Psoas muscle (tissue), 8 donors: ENCODE results near the gene NATD1. TPM values are rescaled to one million over a fixed set of nuclear protein-coding genes. Genes with fewer than 3 reads are reported as not detected.

Experiments used
- ATAC-seq, 4 donors: fragments of 200-7000 bp; cut with Tn5 transposase; one replicate each; pipeline ENCODE4 v1.9.1; 2020; ENCODE audit warnings: moderate library complexity in 3 of 4, mild to moderate bottlenecking in 2 of 4
- DNase-seq, 2 donors: peaks; one replicate each; pipeline ENCODE4 v3.0.0-alpha.2; 2020
- H3K27ac ChIP-seq: fragments of 200-600 bp; one replicate; pipeline ENCODE4 v1.8.0; 2022
- H3K27me3 ChIP-seq, 3 donors: fragments of 200-600 bp in 1 of 3; one replicate each; pipeline versions ENCODE4 v1.6.1 to v1.8.0; 2013 to 2022; ENCODE audit warnings: low read length in 2 of 3, mild to moderate bottlenecking in 2 of 3, moderate library complexity in 1 of 3; ENCODE audit not compliant: insufficient read depth in 3 of 3
- H3K36me3 ChIP-seq, 2 donors: fragments of 200-600 bp in 1 of 2; one replicate each; pipeline versions ENCODE4 v1.6.1 to v1.8.0; 2013 to 2022; ENCODE audit warnings: low read depth in 1 of 2, mild to moderate bottlenecking in 1 of 2, moderate library complexity in 1 of 2; ENCODE audit not compliant: insufficient read depth in 1 of 2
- H3K4me1 ChIP-seq: fragments of 200-600 bp; one replicate; pipeline ENCODE4 v1.8.0; 2022
- H3K4me3 ChIP-seq: fragments of 200-600 bp; one replicate; pipeline ENCODE4 v1.8.0; 2022; ENCODE audit warnings: mild to moderate bottlenecking
- H3K9me3 ChIP-seq: fragments of 200-600 bp; one replicate; pipeline ENCODE4 v1.8.0; 2022
- WGBS, 3 donors: extraction: QIAGEN DNeasy Blood & Tissue Kit; methylation state at CpG; one replicate each; pipeline versions ENCODE4 v1.1.6 to v1.1.7; 2013; 5-methylcytosine and 5-hydroxymethylcytosine counted together
- intact Hi-C, 2 donors: fragments of 100-400 bp; cut with DNase I; formaldehyde crosslinking; loops; one replicate each; pipeline versions ENCODE4 v1.11.0 to v1.14.2; 2022
- polyA plus RNA-seq, 3 donors: library from polyadenylated mRNA; stranded (reverse); fragments of 200-250 nt; gene quantifications; one replicate each; pipeline ENCODE4 v1.2.3, GENCODE V29; 2013
- total RNA-seq, 4 donors: library from RNA; stranded (reverse); fragmentation: NEBNext Ultra II Directional in 2 of 4; extraction: Animal tissue kit (Norgen Biotek cat#: 25700) in 2 of 4; gene quantifications; one replicate each; pipeline versions ENCODE4 v1.2.1 to v1.2.4, GENCODE V29; 2021 to 2023
- TF ChIP-seq, protein P1 (sequence below): fragments of 200-600 bp; IDR thresholded peaks from one replicate; pipeline ENCODE4 v1.8.0; 2022; ENCODE audit warnings: antibody characterized with exemption
- donor health status: healthy with polysubstance abuse.
- donor health status: DM: no; HTN: no; CAD: no; lungs with moderate emphysema.
- donor health status: Bipolar disorder and iron deficiency.
- donor health status: healthy.
- donor health status: DM: yes; HTN: yes; CAD: no.
- donor health status: DM: no; HTN: no; CAD: no.
- donor health status: DM: no; HTN: no; CAD: no.
- donor health status: DM: yes; HTN: yes; CAD: no.

Gene NATD1
- total and polyA plus RNA-seq, 7 donors: 4.7 to 48.0 (median 21.6) TPM

DNA sequence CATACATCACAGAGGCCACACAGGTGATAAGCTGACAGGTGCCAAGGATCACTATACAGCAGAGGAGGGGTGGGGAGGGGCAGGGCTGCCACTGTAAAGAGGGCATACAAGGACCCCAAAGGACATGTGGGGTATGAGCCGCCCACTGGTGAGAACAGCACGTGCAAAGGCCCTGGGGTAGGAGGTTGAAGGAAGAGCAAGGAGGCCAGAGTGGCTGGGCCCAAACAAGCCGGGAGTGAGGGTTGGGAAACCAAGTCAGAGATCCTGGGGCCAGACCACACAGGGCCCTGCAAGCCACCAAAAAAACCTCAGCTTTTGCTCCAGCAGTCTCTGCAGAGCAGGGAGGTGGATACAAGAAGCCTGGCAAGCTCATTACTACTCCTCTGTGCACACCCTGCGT lies 6.5 kb downstream of the NATD1 start:
- 87 to 90% (median 90%) methylated on average over 4 of the region's 4 CpGs for WGBS, 3 donors
- intact Hi-C loops: no loop called here

DNA sequence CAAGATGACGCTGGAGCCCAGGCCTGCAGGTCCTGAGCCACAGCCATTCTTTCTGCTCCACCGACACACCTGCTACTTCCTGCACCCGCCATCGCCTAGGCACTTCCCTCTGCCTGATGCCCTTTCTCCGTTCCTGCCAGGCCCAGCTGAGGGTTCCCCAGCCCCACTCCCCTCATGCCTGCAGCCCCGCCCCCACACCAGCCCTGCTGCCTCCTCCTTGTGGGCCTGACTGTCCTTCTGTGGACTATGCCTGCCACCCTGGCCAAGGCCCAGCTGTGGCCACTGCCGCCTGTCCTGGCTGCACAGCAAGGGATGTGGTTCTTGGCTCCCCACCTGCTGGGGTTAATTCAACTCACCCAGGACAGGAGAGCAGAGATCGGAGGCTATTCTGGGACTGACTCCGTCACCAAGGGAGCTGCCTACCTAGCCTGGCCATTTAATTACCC lies 7.5 kb downstream of the NATD1 start:
- DNase-seq: peak; percentile 74 to 90

More for the DNA sequence above, 6.5 kb downstream of the NATD1 start:
- Histone ChIP-seq H3K4me3 (no peak overlapping the region), H3K4me1 (peaks cover 94% of the 10 kb centered on the region), H3K27ac (peak overlapping the region; percentile 94), H3K9me3 (no peaks in the 10 kb centered on the region), H3K36me3 (peaks cover 0 to 5% of the 10 kb centered on the region in 2 donors), H3K27me3 (no peaks in the 10 kb centered on the region)
- no peak for DNase-seq
- TF ChIP-seq, protein P1, sequence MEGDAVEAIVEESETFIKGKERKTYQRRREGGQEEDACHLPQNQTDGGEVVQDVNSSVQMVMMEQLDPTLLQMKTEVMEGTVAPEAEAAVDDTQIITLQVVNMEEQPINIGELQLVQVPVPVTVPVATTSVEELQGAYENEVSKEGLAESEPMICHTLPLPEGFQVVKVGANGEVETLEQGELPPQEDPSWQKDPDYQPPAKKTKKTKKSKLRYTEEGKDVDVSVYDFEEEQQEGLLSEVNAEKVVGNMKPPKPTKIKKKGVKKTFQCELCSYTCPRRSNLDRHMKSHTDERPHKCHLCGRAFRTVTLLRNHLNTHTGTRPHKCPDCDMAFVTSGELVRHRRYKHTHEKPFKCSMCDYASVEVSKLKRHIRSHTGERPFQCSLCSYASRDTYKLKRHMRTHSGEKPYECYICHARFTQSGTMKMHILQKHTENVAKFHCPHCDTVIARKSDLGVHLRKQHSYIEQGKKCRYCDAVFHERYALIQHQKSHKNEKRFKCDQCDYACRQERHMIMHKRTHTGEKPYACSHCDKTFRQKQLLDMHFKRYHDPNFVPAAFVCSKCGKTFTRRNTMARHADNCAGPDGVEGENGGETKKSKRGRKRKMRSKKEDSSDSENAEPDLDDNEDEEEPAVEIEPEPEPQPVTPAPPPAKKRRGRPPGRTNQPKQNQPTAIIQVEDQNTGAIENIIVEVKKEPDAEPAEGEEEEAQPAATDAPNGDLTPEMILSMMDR: no peak
- ATAC-seq: no peak

DNA sequence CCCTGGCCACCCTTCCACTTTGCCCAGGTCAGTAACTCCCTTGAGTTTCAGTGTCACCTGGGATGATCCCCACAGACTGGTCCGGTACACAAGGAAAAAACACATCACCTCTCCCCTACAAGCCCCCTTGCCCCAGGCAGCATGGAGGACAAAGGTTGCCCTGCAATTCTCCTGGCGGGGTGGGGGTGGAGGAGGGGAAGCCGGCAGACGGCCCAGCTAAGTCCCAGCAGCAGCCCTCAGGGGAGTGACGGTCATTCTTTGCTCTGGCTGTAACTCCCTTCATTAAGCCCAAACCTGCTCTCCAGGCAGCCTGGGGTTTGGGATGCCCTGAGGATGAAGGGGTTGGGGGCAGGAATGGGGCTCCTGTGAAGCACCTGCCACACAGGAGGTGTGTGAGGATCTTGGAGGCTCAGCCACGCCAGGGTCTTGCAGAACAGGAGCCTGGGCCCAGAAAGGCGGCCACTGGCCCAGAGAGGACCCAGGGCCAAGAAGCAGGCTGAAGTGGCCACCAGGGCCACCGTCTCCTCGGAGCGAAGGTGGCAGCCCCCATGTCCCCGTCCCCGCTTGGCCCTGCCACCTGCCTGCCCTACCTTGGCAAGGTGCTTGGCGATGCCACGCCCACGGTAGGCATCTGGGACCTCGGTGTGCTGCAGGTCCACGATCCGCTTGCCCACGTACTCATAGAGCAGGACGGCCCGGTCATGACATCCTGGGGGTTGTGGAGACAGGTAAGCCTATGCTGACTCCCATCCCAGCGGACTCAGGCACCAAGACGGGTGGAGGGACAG lies 9.5 kb downstream of the NATD1 start:
- Histone ChIP-seq H3K4me3 (no peak overlapping the region), H3K4me1 (peaks cover 81% of the 10 kb centered on the region), H3K9me3 (no peaks in the 10 kb centered on the region), H3K27ac (peak overlapping the region; percentile 94), H3K36me3 (peaks cover 0 to 20% of the 10 kb centered on the region in 2 donors), H3K27me3 (no peaks in the 10 kb centered on the region)
- ATAC-seq: no peak
- intact Hi-C loops: loop anchor here in 1 of 2 donors (2.0 kb wide), 1 partner anchor 27 kb away; no protein-coding TSS in a partner anchor
- TF ChIP-seq, protein P1: peak; percentile 1
- no peak for DNase-seq
- WGBS, 3 donors: 69 to 78% (median 69%) methylated on average over 23 of the region's 23 CpGs

More for the DNA sequence above, 7.5 kb downstream of the NATD1 start:
- no peak overlapping the region for H3K4me3 ChIP-seq
- ATAC-seq: peak; percentile 77 to 80 (median 79)
- no peaks in the 10 kb centered on the region for H3K9me3 ChIP-seq
- intact Hi-C loops: no loop called here
- WGBS, 3 donors: 23 to 38% (median 27%) methylated on average over 9 of the region's 9 CpGs
- TF ChIP-seq, protein P1: no peak
- peaks cover 93% of the 10 kb centered on the region for H3K4me1 ChIP-seq
- peak overlapping the region; percentile 94 for H3K27ac ChIP-seq
- peaks cover 0 to 15% of the 10 kb centered on the region in 2 donors for H3K36me3 ChIP-seq
- no peaks in the 10 kb centered on the region for H3K27me3 ChIP-seq

DNA sequence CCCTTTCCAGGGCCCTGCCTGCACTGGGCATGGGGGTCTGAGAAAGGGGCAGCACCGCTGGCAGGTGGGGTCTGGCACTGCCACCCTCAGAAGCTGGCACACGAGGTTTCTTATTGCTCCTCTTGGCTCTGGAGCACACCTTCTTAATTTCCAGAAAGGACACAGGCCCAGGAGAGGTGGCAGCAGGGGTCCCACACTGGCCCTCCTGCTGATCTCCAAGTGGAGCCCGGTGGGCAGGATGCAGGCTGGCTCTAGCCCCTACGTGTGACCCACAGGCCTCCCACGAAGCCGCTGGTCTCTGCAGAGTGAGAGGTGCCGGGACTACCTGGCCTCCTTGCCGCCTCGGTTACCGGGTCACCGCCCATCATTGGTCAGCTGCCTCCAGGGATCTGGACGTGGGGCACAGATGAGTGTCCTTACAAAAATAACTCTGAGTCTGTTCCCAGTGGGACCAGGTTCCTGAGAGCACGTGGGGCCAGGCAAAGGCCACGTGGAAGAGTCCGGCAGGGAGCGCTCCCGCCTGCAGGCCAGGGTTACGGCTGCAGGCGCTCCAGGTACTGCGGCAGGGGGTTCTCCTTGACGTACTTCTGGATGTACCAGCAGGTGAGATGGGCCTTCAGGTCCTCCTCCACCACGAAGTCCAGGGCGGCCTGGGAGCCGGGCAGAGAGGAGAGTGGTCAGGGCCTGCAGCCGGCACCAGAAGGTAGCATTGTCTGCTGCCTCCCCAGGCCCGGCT lies 10.3 kb downstream of the NATD1 start:
- peaks cover 0 to 20% of the 10 kb centered on the region in 2 donors for H3K36me3 ChIP-seq
- peak overlapping the region; percentile 94 for H3K27ac ChIP-seq
- intact Hi-C loops: loop anchor here in 1 of 2 donors (2.0 kb wide), 1 partner anchor 26 kb away; no protein-coding TSS in a partner anchor
- TF ChIP-seq, protein P1: peak; percentile 9
- no peaks in the 10 kb centered on the region for H3K27me3 ChIP-seq
- H3K4me1 ChIP-seq: peaks cover 73% of the 10 kb centered on the region
- DNase-seq: peak; percentile 77 to 91
- no peaks in the 10 kb centered on the region for H3K9me3 ChIP-seq
- peak; percentile 78 to 84 (median 80) for ATAC-seq
- WGBS, 3 donors: 37 to 46% (median 42%) methylated on average over 23 to 26 of the region's 26 CpGs
- H3K4me3 ChIP-seq: peak overlapping the region; percentile 34
